Fibroblast of skin of right quadriceps (primary cell): ENCODE data around the gene LYZ.

ENCODE experiments used
- DNase-seq: peaks from one replicate; pipeline ENCODE4 v3.0.0-alpha.2; 2013

Gene LYZ

DNA sequence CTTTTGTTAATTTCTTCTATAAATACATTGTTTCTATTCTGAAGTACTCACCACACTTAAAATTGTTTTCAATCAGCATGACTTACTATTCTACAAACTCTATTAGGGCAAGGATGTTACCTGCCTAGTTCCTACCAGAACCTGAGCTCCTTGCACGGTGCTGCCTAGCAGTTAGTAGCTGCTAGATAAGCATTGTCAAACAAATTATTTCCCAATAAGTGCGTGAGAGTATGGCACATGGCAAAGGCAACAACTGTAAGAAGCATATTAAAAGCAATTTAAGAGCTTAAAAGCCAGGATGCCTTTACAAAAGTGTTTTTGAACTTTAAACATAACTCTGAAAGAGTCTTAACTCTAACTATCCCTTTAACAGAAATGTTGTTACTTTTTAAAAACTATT lies 8.2 kb upstream of the LYZ start:
- no peak for DNase-seq

DNA sequence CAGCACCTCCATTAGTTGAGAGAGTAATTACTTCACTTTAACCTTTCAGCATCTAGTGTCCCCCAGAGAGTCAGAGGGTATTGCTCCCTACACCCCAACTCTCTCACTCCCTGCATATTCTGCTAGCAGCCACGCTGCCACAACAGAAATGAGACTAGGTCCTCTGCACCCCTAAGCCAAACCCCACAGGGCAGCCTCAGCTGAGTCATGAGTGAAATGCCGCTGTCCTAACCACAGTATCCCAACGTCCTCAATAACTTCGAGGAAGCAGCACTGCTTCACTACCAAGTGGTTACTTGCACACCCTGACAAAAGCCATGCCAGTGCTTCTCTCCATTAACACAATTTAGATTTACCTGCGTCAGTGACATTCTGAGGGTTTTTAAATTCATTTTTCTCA lies 6.9 kb upstream of the LYZ start:
- DNase-seq: no peak

DNA sequence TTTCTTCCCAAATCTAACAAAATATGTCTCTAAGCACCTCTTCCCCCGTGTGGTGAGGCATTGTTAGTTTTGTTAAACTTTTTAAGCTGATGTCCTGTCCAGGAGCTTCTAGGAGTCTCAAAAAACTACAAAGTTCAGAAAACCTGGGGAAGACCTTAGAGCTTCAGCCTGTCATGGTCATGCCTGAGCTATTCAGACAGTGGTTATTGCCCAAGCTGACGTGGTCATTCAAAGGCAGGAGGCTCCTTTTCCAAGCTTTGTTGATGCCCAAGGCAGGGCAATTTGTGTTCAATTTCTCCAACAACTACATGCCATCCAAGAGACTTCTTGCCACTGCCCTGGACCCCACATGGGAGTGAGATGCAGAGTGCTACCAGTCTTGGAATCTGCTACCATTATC lies 5.8 kb upstream of the LYZ start:
- no peak for DNase-seq

DNA sequence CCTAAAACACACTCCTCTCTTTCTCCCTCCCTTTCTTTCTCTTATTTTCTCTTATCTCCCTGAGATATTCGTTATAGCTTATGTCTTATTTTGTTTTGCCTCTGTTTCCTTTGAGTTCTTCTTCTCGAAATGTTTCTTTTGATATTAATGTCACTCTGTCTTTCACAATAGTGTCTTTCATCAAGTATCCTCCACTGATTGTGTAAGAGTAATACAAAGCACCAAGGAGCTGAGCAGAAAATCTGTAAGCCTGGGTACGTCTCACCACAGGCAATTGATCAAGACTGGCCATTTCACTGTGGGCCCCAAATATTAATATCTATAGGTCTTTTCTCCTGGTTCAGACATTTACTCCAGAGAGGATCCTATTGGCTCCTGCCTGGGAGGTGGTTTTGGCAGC lies 4.8 kb upstream of the LYZ start:
- no peak for DNase-seq

DNA sequence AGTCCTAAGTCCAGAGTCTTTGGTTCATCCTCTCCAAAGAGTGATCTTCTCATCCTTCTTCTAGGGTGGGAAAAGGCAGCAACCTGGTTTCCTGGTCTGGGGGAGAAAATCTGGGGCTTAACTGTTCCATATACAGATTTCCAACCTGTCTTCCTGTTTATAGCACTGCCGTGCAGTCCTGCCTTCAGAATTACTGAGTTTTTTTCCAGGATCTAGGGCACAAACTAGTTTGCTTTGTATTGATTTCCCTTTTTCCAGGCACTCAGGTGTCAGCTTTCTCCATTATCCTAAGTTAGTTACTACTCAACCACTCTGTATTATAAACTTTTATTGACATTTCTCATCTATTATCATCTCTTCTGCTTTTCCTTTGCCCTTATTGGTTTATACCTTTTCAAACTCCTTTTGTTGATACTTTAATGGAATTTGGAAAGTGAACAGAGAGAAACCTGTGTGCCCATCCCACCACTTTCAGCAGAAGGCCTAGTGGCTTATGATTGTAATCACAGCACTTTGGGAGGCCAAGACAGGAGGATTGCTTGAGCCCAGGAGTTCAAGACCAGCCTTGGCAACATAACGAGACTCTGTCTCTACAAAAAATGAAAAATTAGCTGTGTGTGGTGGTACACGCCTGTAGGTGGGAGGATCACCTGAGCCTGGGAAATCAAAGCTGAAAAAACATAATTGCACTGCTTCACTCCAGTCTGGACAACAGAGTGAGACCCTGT lies 4.1 kb upstream of the LYZ start:
- DNase-seq: no peak

DNA sequence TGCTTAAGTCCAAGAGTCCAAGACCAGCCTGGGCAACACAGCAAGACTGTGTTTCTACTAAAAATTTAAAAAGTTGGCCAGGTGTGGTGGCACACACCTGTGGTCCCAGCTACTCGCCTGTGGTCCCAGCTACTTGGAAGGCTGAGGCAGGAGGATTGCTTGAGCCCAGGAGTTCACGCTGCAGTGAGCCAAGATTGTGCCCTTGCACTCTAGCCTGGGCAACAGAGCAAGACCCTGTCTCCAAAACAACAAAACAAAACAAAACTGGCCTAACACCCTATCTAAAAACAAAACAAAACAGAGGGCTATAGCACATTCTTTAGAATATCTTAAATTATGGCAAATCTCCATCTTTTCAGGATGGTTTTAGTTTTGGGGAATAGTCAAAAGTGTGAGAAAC lies 3.1 kb upstream of the LYZ start:
- DNase-seq: no peak

DNA sequence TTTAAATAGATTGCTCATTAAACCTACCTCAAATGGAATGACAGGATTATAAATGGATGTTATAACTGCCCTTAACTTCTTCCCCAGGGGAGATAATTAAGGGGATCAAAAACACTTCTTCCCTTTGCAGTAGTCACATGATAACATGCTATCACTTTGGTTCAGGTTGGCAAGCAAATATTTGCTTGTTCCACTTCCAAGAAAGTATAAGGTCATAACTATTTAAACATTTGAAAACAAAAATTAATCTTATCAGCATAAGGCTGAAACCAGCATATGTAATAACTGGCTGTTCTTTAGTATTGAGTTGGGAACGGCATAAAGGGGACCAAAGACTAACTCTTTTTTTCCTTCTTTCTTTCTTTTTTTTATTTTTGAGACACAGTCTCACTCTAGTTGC lies 2.4 kb upstream of the LYZ start:
- no peak for DNase-seq

DNA sequence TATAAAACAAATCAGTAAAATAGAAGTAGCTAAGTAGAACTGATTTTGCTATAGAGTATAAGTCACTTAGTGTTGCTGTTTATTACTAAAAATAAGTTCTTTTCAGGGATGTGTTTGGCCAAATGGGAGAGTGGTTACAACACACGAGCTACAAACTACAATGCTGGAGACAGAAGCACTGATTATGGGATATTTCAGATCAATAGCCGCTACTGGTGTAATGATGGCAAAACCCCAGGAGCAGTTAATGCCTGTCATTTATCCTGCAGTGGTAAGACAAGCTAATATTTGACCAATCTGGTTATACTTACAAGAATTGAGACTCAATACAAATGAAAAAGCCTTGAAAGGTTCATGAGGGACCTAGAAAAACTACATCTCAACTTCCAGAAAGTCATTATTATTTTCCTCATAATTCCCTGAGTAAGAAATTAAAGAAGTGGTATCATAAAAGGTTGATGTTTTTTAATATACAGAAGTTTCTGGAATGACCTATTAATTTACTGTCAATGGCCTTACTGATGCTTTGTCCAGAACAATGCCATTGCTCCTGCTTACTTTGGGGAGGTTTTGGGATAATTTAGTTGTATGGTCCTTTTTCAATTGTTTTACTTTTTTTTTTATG lies 1.9 kb downstream of the LYZ start:
- no peak for DNase-seq

DNA sequence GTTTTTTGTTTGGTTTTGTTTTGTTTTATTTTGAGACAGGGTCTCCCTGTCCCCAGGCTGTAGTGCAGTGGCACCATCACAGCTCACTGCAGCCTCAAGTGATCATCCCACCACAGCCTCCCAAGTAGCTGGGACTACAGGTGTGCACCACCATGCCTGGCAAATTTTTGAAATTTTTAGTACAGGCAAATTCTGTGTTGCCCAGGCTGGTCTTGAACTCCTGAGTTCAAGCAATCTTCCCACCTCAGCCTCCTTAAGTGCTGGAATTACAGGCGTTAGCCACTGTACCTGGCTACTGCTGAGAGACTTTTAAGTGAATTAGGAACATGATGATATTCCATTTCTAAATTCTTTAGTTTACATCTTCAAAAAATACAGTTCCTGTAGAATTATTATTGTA lies 2.6 kb downstream of the LYZ start:
- no peak for DNase-seq

DNA sequence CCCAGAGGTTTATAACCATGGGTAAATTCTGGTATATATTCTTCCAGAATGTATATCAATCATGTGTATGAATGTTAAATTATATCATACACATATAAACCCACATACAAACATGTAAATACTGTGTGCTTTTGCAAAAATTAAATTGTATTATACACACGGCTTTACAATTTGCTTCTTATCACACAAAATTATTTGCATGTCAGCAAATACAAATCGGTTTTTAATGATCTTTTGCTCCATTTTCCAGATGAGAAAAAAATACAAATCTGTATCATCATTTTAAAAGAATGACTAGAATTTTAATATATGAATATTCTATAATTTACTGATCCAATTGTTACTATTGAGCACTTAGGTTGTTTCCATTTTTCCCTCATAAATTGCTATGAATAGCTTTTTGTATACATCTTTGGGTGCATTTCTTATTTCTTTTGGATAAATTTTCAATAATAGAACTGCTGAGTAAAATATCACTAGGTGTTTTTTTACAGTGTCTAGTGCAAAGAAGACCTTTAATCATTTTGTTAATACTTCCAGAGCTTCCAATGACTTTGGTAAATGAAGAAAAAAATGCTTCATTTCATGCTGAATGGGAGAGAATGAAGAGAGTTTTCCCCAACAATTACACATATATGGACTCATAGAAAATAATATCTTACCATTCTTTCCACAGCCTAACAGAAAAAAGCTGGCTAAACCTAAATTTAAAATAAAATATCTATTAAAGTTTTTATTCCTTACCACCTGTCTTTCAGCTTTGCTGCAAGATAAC lies 3.5 kb downstream of the LYZ start:
- DNase-seq: no peak

DNA sequence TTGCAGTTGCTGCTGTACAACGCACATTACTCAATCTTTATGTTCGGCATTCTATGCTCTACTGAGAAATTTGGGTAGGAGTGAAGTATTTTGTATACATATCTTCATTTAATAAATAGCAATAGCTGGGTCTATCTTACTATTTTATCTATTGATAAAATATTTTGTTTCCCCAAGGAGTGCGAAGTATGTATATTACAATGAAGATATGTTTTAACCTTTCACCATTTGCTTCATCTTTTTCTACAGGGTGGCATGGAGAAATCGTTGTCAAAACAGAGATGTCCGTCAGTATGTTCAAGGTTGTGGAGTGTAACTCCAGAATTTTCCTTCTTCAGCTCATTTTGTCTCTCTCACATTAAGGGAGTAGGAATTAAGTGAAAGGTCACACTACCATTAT lies 4.7 kb downstream of the LYZ start:
- DNase-seq: no peak

DNA sequence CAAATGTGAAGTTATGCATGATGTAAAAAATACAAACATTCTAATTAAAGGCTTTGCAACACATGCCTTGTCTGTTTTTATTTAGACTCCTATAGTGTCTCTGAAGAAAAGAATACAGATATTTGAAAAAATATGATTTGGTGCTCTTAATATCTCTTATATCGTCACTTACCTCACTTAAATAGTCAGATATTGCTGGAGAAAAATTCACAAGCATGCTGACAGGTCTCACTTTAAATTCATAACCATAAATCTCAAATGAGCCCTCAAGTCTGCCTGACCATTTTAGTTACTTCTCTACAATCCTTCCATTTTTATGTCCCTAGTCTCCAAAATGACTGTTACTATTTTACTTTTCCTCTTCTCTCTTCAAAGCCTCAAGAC lies 6.0 kb downstream of the LYZ start:
- no peak for DNase-seq

DNA sequence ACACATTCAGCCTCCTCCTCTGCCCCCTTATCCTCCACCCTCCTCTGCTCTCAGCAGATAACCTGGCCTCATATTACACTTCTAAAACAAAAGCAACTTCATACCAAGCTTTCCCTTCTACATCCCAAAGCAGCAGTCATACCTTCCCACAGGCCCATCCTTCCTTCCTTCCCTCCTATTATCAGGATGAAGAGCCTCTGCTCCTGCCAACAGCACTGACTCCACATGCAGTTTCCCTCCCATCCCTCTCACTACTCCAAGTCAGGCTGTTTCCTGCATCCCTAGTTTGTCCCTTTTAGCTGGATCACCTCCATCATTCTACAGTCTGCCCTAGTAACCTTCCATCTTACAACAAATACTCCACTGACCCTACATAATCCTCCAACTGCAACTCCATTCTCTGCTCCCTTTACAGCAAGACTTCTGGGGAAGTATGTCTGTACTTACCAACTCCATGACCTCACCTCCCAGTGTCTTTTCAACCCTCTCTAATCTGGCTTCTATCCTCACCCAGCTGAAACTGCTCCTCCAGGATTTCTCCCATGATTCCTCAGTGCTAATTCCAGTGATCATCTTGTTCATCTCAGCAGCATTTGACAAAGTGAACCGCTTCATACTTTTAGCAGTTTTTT lies 6.5 kb downstream of the LYZ start:
- no peak for DNase-seq

DNA sequence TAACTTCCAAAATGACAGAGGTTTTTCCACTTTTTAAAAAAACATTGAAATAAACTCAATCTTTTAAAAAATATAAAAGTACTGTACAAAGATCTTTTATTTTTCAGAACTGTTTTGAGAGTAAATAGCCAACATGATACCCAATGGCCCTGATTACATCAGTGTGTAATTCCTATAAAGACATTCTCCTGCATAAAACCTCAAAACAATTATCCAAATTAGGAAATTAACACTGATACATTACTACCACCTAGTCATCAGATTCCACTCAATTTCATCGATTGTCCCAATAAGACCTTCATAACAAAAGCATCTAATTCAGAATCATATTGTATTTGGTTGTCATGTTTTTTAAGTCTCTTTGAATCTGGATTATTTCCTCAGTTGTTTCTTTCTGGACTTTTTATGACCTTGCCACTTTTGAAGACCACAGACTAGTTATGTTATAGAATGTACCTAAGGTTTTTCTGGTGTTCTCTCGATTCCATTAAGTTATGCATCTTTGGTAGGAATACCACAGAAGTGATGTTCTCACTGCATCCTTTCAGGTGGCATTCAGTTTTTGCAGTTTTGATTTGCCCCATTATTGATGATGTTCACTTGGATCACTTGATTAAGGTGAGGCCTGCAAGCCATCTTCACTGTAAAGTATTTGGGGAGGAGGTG lies 7.3 kb downstream of the LYZ start:
- no peak for DNase-seq

DNA sequence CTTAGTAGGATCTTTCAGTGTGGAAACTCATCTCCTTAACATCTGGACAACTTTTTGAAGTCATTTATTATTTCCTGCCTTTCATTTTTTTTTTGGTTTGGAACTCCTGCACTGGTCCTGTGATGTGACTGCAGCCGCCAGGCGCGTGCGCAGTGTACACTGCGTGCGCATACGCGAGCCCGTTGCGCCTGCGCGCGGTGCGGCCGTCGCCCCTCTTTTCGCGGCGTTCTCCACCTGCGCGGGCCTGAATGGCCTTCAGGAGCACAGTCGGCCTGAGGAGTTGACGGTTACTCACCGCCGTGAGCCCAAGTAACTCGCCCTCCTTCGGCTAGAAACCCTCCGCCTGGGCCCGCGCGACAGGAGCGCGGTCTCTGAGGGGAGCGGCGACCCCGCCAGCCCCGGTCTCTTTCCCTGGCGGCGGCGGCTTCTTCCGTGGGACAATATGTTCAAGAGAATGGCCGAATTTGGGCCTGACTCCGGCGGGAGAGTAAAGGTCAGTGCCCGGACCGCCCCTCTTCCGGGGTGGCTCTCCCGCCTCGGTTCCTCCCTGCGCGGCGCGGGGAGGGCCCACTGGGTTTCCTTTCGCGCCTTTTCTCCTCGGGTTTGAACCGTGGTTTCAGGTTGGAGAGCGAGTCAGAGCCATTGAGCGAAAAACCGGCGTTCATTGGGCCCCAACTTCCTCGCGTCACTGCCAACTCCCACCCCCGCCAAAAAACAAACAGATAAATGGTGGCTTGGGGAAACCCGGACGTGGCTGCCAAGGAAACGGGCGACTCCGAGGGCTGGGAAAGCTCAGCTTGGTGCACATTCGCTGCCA lies 11.6 kb downstream of the LYZ start, which contains the start of gene YEATS4:
TSS of gene YEATS4 (plus strand) at position 213 of the 817 bp plus-strand sequence. CDS start at position 443, 230 bp downstream.
- peak; percentile 89 for DNase-seq

DNA sequence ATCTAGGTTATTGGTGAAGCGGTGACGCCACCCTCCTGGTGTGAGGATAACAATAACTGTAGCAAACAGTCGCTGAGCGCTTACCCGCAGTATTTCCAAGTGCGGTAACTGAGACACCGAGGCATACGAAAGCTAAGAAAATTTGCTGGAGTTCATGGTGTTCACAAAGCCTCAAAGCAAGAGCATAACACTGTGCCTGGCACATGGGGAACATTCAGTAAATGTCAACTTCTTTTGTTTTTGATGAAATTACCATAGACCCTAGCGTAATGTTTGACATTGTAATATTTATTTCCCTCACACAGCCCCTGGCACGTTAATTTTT lies 12.1 kb downstream of the LYZ start:
- DNase-seq: no peak

DNA sequence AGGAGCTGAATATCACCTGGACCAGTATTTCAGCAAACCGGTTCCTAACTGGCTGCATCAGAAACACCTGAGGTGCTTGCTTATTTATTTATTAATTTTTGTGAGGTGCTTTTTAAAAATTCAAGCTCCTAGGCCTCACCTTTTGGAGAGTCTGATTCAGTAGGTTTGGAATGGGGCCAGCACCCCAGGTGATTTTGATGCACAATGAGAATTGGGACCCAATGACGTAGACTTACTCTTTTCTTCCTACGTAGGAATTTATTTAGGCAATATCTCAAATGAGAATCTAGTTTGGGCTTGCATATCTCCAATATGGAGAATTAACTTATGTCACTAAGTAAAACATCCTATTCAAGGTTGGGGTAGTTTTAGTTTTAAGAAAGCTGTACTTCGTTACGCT lies 18.6 kb downstream of the LYZ start:
- DNase-seq: no peak

DNA sequence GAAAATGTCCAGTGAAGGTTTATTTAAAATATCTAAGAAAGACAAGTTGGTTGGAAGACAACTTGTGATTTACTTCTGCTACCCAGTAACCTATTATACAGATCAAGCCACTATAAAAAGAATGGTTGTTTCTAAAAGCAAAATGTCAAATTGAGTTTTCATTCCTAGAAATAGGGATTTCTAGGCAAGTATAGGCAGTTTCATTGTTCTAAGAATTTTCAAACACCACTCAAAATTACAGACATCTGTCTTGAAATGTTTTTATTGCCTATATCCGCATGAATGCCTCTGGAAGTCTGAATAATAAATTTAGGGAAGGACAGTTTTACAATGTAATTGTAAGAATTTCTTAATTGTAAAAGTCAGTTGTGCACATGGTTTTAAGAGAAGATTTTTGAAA lies 20.0 kb downstream of the LYZ start:
- no peak for DNase-seq

DNA sequence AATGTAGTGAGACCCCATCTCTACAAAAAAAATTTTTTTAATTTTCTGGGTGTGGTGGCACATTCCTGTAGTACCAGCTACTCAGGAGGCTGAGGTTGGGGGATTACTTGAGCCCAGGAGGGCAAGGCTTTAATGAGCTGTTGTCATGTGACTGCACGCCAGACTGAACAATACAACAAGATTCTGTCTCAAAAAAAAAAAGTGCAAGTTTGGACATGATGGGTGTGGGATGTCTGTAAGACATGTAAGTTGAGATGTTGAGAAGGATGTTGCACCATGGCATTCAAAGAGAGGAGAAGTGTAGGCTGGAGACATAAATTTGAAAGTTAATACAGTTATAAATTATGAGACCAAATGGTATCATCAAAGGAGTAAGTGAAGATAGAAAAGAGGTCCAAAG lies 34.9 kb downstream of the LYZ start:
- no peak for DNase-seq

DNA sequence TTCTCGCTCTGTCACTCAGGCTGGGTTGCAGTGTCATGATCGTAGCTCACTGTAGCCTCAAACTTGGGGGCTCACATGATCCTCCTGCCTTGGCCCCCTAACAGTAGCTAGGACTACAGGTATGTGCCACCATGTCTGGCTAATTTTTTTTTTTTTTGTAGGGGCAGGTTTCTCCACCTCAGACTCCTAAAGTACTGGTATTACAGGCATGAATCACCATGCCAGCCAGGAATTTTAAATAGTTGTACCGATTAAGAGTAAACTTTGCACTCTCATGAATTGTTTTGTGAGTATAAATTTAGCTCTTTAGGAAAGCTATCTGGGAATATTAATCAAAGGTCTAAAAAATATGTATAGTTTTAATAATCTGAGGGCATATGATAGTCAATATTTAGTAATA lies 36.9 kb downstream of the LYZ start:
- no peak for DNase-seq

DNA sequence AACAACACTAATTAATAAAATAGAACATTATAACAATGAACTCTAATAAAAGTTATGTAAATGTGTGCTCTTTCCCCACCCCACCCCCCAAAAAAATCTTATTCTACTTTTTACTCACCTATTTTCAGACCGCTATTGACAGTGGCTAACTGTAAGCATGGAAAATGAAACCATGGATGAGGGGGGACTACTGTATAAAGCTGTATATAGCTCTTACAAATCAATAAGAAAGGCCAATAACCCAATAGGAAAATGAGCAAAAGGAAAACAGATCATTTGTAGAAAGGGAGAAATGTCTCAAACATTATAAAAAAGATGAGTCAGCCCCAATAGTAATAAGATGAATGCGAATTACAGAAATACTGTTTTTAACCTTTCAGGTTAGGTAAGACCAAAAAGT lies 38.7 kb downstream of the LYZ start:
- no peak for DNase-seq

DNA sequence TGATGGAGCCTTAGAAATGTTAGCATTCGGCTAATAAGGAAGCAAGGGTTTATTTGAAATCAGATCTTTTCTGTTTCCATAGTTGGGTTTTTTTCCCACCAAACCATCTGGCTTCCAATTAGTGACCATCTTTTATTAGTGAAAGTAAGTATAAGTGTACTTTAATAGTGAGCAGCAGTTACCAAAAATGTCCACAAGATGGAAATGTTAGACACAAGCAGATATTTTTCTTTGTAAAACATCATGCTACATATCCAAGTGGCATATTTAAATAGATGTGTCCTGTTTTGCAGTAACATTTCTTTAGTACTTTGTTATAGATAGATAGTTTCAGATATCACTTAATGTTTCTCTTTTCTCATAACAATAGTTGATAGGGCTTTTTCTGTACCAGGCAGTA lies 40.2 kb downstream of the LYZ start:
- peak; percentile 66 for DNase-seq
